Spleen (tissue), 7 donors: ENCODE measurements around the gene RBP7.

Source experiments
- CTCF ChIP-seq, 11 experiments: fragments of 200-600 bp in 7 of 11; fragments of 450-650 bp in 4 of 11; sonication (generic) in 4 of 11; IDR thresholded peaks in 8 of 11; conservative IDR thresholded peaks in 3 of 11; 1 replicate in 7 of 11; 2 replicates in 4 of 11; pipeline versions ENCODE4 v1.4.0 to v1.8.0; 2016 to 2021; ENCODE audit warnings: antibody characterized with exemption in 11 of 11, inconsistent platforms in 4 of 11, mild to moderate bottlenecking in 1 of 11
- POLR2A ChIP-seq, 3 donors: fragments of 450-650 bp; IDR thresholded peaks; one replicate each; pipeline ENCODE4 v1.5.1; 2017; ENCODE audit warnings: antibody characterized with exemption in 3 of 3, mild to moderate bottlenecking in 1 of 3
- donor health status: DM: no; HTN: no; CAD: no; lungs with moderate emphysema.
- donor health status: DM: no; HTN: no; CAD: no.
- donor health status: DM: no; HTN: no; CAD: no.

DNA sequence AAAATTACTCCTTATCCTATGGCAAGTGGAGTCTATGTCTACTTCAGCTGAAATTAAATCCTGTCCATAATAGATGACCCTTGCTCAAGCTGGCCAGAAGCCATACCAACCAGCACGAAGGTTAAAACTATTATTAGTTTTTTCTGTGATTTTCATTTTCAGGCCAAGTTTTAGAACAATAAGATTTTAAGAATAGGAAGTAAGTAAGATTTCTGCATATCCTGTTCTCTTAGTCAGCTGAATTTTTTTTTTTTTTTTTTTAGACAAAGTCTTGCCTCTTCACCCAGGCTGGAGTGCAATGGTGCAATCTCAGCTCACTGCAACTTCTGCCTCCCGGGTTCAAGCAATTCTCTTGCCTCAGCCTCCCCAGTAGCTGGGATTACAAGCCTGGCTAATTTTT lies 6.1 kb upstream of the RBP7 start:
- TF ChIP-seq CTCF (IDR thresholded peaks at IDR 0.05 in 8 of 11, conservative IDR thresholded peaks at IDR 0.05 in 3 of 11): no peak
- TF ChIP-seq POLR2A (IDR thresholded peaks at IDR 0.05): no peak
